ENCODE data around the gene CYP27A1. TPM values are rescaled to one million over a fixed set of nuclear protein-coding genes. Genes with fewer than 3 reads are reported as not detected.

The CYP27A1 gene
- total and polyA plus RNA-seq, 2 of the 4 experiments (the other 2 are of a cell fraction) = 5.2 to 5.3 TPM

- ChIA-PET POLR2A (ENCODE audit: unreplicated experiment) (no interaction called here), CTCF (no interaction called here)
- no peak for TF ChIP-seq RCOR1 (IDR thresholded peaks at IDR 0.05; ENCODE audit: insufficient replicate concordance, low read length)
- TF ChIP-seq MXI1 (IDR thresholded peaks at IDR 0.05; ENCODE audit: borderline replicate concordance, low read depth, low read length) = no peak
- TF ChIP-seq RAD21 (IDR thresholded peaks at IDR 0.05; ENCODE audit: low read length) = no peak
- TF ChIP-seq CTCF (conservative IDR thresholded peaks at IDR 0.05; ENCODE audit: low read depth, low read length) = no peak
- TF ChIP-seq CEBPB (IDR thresholded peaks at IDR 0.05; ENCODE audit: low read depth, low read length) = no peak
- no peak for TF ChIP-seq MAFK (IDR thresholded peaks at IDR 0.05; ENCODE audit: low read depth, low read length)
- no peak for TF ChIP-seq FOS (IDR thresholded peaks at IDR 0.05; ENCODE audit: low read depth, low read length)
- TF ChIP-seq CHD1 (IDR thresholded peaks at IDR 0.05; ENCODE audit: low read depth, low read length) = no peak
- TF ChIP-seq BHLHE40 (IDR thresholded peaks at IDR 0.05; ENCODE audit: low read depth, low read length) = no peak
- no peak for TF ChIP-seq SMC3 (IDR thresholded peaks at IDR 0.05; ENCODE audit: low read depth, low read length)
Observed at GRCh38 chr2:218826791-218827190, 44.8 kb downstream of the CYP27A1 start.

More at GRCh38 chr2:218826791-218827190, 44.8 kb downstream of the CYP27A1 start:
- Histone ChIP-seq H3K36me3 (ENCODE audit: control insufficient read depth, insufficient read depth, low read length) (no peaks in the 10 kb centered on the region), H3K9me1 (ENCODE audit: insufficient read depth, low read length) (no peaks in the 10 kb centered on the region), H3K27ac (ENCODE audit: insufficient read depth, low read length) (no peak overlapping the region), H2BK120ac (ENCODE audit: low read depth, low read length) (no peak overlapping the region), H3K56ac (ENCODE audit: extremely low read depth, insufficient read depth, low read length) (no peak overlapping the region), H3K18ac (ENCODE audit: low read depth, low read length) (no peak overlapping the region), H3K4ac (ENCODE audit: low read depth, low read length) (no peak overlapping the region), H3K4me2 (ENCODE audit: low read depth, low read length) (no peak overlapping the region), H2AK9ac (replicated peaks; ENCODE audit: low read depth, low read length, poor library complexity) (no peak overlapping the region), H3K27me3 (ENCODE audit: control insufficient read depth, insufficient read depth, low read length) (peaks cover 42% of the 10 kb centered on the region), H2AFZ (replicated peaks; ENCODE audit: low read length, poor library complexity) (no peak overlapping the region), H2BK15ac (ENCODE audit: low read depth, low read length) (no peak overlapping the region), H2BK5ac (ENCODE audit: low read depth, low read length, poor library complexity, severe bottlenecking) (no peak overlapping the region), H3K79me1 (ENCODE audit: low read depth in 1 of 2, low read length in 2 of 2) (no peaks in the 10 kb centered on the region), H3K4me3 (ENCODE audit: insufficient read depth, low read depth, low read length) (no peak overlapping the region), H4K91ac (ENCODE audit: insufficient read depth, low read depth, low read length) (no peak overlapping the region), H3K4me1 (ENCODE audit: control insufficient read depth, insufficient read depth, low read length) (no peaks in the 10 kb centered on the region), H4K8ac (ENCODE audit: low read depth in 2 of 2, low read length in 2 of 2) (no peak overlapping the region), H3K9me3 (ENCODE audit: control insufficient read depth, insufficient read depth, low read length) (no peaks in the 10 kb centered on the region), H3K9ac (ENCODE audit: low read depth, low read length) (no peak overlapping the region), H3K23ac (ENCODE audit: low read depth, low read length) (no peak overlapping the region), H2AK5ac (ENCODE audit: low read depth, low read length) (no peak overlapping the region), H2BK20ac (ENCODE audit: low read depth, low read length) (no peak overlapping the region), H4K20me1 (ENCODE audit: insufficient read depth, low read length) (no peaks in the 10 kb centered on the region), H3K14ac (replicated peaks; ENCODE audit: low read depth, low read length) (no peak overlapping the region), H4K5ac (ENCODE audit: low read depth, low read length) (no peak overlapping the region)
- WGBS, 2 experiments (ENCODE audit: extremely low coverage in 2 of 2, insufficient read length in 1 of 2) = 100% methylated on average over 3 of the region's 10 CpGs; no CpG with 5 or more reads in 1 of the 2 experiments
- in situ Hi-C loops (cut with MboI; ENCODE audit: low sequenced_read_pairs) = no loop called here
- dilution Hi-C loops (cut with HindIII; ENCODE audit: low sequenced_read_pairs, unreplicated experiment) = no loop called here
- no TSS peak for BruUV-seq (replicated peaks)
- DNase-seq = no peak
- ATAC-seq (ENCODE audit: low read depth) = no peak
- intact Hi-C loops (cut with micrococcal nuclease) = no loop called here

All from IMR-90 (cell line).